GM13977 (cell line): ENCODE measurements around the gene CATSPER3.

Source experiments
- DNase-seq: peaks from one replicate; pipeline ENCODE4 v3.0.0; 2012; ENCODE audit warnings: low spot score
- CTCF ChIP-seq: IDR thresholded peaks from 2 replicates; pipeline ENCODE4 v1.5.1; 2012; ENCODE audit warnings: mild to moderate bottlenecking, control low read depth; ENCODE audit not compliant: insufficient read depth; ENCODE audit errors: extremely low read depth, missing control alignments
- in situ Hi-C: fragments of 300-500 bp; cut with MboI; formaldehyde crosslinking; loops from one replicate; pipeline ENCODE4 v1.12.0; 2022; ENCODE audit warnings: low sequenced_read_pairs, low pct_unique_long_range_greater_than_20kb, mixed read lengths, inconsistent platforms; ENCODE audit not compliant: unreplicated experiment

The CATSPER3 gene

GRCh38 chr5:135051872-135052271, 84.2 kb downstream of the CATSPER3 start:
- no peak for DNase-seq
- in situ Hi-C loops = no loop called here

GRCh38 chr5:135052511-135053145, 84.9 kb downstream of the CATSPER3 start:
- DNase-seq = no peak
- in situ Hi-C loops = no loop called here
- no peak for TF ChIP-seq CTCF

More at GRCh38 chr5:135051872-135052271, 84.2 kb downstream of the CATSPER3 start:
- TF ChIP-seq CTCF = no peak

- DNase-seq = peak; percentile 82
- TF ChIP-seq CTCF = no peak
- in situ Hi-C loops = no loop called here
Observed at GRCh38 chr5:135053278-135053677, 85.6 kb downstream of the CATSPER3 start.

GRCh38 chr5:135053989-135054388, 86.3 kb downstream of the CATSPER3 start:
- in situ Hi-C loops = no loop called here
- no peak for TF ChIP-seq CTCF
- no peak for DNase-seq

GRCh38 chr5:135054546-135054945, 86.8 kb downstream of the CATSPER3 start:
- no peak for DNase-seq
- TF ChIP-seq CTCF = no peak
- in situ Hi-C loops = no loop called here

GRCh38 chr5:135055396-135055795, 87.7 kb downstream of the CATSPER3 start:
- TF ChIP-seq CTCF = no peak
- DNase-seq = no peak
- in situ Hi-C loops = no loop called here
